HG02588 (cell line): Measurements from ENCODE around the gene RHEB.
A peak's percentile ranks its signal among the peaks of the same experiment; 100 is the strongest.

ENCODE experiments used
- ATAC-seq: cut with Tn5 transposase; IDR thresholded peaks from one replicate; pipeline ENCODE4 v1.9.1; 2021; ENCODE audit warnings: mild to moderate bottlenecking, moderate library complexity; ENCODE audit not compliant: unreplicated experiment

The RHEB gene

GRCh38 chr7:151472644-151473380 is 46.9 kb downstream of the RHEB start:
- peak; percentile 42 for ATAC-seq

- no peak for ATAC-seq
Measured at GRCh38 chr7:151470711-151471110, 49.0 kb downstream of the RHEB start.

- no peak for ATAC-seq
Measured at GRCh38 chr7:151469281-151469680, 50.4 kb downstream of the RHEB start.

- ATAC-seq: no peak
Measured at GRCh38 chr7:151468217-151469018, 51.3 kb downstream of the RHEB start.

GRCh38 chr7:151465169-151465568 is 54.5 kb downstream of the RHEB start:
- no peak for ATAC-seq

- ATAC-seq: no peak
Measured at GRCh38 chr7:151462306-151462779, 57.4 kb downstream of the RHEB start.

- ATAC-seq: no peak
Measured at GRCh38 chr7:151461942-151462230, 57.8 kb downstream of the RHEB start.

GRCh38 chr7:151461096-151461941 is 58.4 kb downstream of the RHEB start:
- ATAC-seq: no peak

GRCh38 chr7:151460474-151460855 is 59.2 kb downstream of the RHEB start:
- ATAC-seq: no peak

GRCh38 chr7:151459726-151460473 is 59.8 kb downstream of the RHEB start:
- ATAC-seq: no peak

GRCh38 chr7:151457534-151457933 is 62.2 kb downstream of the RHEB start:
- ATAC-seq: no peak

GRCh38 chr7:151456782-151457181 is 62.9 kb downstream of the RHEB start:
- no peak for ATAC-seq

- no peak for ATAC-seq
Measured at GRCh38 chr7:151456276-151456675, 63.4 kb downstream of the RHEB start.

GRCh38 chr7:151455690-151456089 is 64.0 kb downstream of the RHEB start:
- no peak for ATAC-seq

- ATAC-seq: no peak
Measured at GRCh38 chr7:151454932-151455530, 64.7 kb downstream of the RHEB start.

GRCh38 chr7:151454305-151454704 is 65.4 kb downstream of the RHEB start:
- no peak for ATAC-seq

- no peak for ATAC-seq
Measured at GRCh38 chr7:151453326-151453791, 66.3 kb downstream of the RHEB start.

- no peak for ATAC-seq
Measured at GRCh38 chr7:151452680-151453325, 66.9 kb downstream of the RHEB start.

GRCh38 chr7:151451626-151452571 is 67.8 kb downstream of the RHEB start:
- no peak for ATAC-seq
